Measurements from ENCODE around the gene AUTS2. TPM values are rescaled to one million over a fixed set of nuclear protein-coding genes. Genes with fewer than 3 reads are reported as not detected.

AUTS2 gene
- total RNA-seq, 1 experiment from 2014 or later: 2.5 TPM

GRCh38 chr7:69603351-69603750 lies 5.1 kb downstream of the AUTS2 start:
- H3K27ac ChIP-seq (ENCODE audit: low read length): no peak overlapping the region
- no peak for DNase-seq (ENCODE audit: low read depth, low spot score)
- TF ChIP-seq REST (IDR thresholded peaks at IDR 0.05; ENCODE audit: insufficient read depth in 1 of 2, low read depth in 2 of 2, low read length in 1 of 2): no peak
- no peak for TF ChIP-seq CTCF (IDR thresholded peaks at IDR 0.05)
- no peak for TF ChIP-seq TCF7L2 (IDR thresholded peaks at IDR 0.05; ENCODE audit: low read depth, low read length)
- TF ChIP-seq SIN3A (IDR thresholded peaks at IDR 0.05; ENCODE audit: borderline replicate concordance, insufficient read depth, low read depth, low read length): no peak
- TF ChIP-seq POLR2AphosphoS5 (IDR thresholded peaks at IDR 0.05; ENCODE audit: low read depth, low read length): no peak
- BruUV-seq (replicated peaks): no TSS peak
- POLR2A ChIA-PET: no interaction called here
- in situ Hi-C loops (cut with HindIII; ENCODE audit: low pct_unique_long_range_greater_than_20kb, low sequenced_read_pairs): no loop called here
- H3K9me3 ChIP-seq (ENCODE audit: control insufficient read depth, insufficient read depth, low read depth, low read length): no peaks in the 10 kb centered on the region
- no peak overlapping the region for H3K4me3 ChIP-seq (ENCODE audit: low read depth in 2 of 2, low read length in 2 of 2)
- H3K27me3 ChIP-seq (ENCODE audit: control insufficient read depth, insufficient read depth, low read length): peaks cover 32% of the 10 kb centered on the region
- no peaks in the 10 kb centered on the region for H3K36me3 ChIP-seq (ENCODE audit: control insufficient read depth, insufficient read depth, low read length)
- H3K4me1 ChIP-seq (ENCODE audit: control insufficient read depth, insufficient read depth, low read length): peaks cover 5% of the 10 kb centered on the region; the same call in 1 of the 2 replicates
- intact Hi-C loops (cut with micrococcal nuclease; ENCODE audit: unreplicated experiment): no loop called here
- CTCF ChIA-PET: no interaction called here
- ATAC-seq: no peak

- Histone ChIP-seq H3K9me3 (ENCODE audit: control insufficient read depth, insufficient read depth, low read depth, low read length) (no peaks in the 10 kb centered on the region), H3K4me1 (ENCODE audit: control insufficient read depth, insufficient read depth, low read length) (peaks cover 5% of the 10 kb centered on the region; the same call in 1 of the 2 replicates), H3K27ac (ENCODE audit: low read length) (no peak overlapping the region), H3K4me3 (ENCODE audit: low read depth in 2 of 2, low read length in 2 of 2) (no peak overlapping the region), H3K36me3 (ENCODE audit: control insufficient read depth, insufficient read depth, low read length) (no peaks in the 10 kb centered on the region), H3K27me3 (ENCODE audit: control insufficient read depth, insufficient read depth, low read length) (peaks cover 32% of the 10 kb centered on the region)
- DNase-seq (ENCODE audit: low read depth, low spot score): no peak
- TF ChIP-seq REST (IDR thresholded peaks at IDR 0.05; ENCODE audit: insufficient read depth in 1 of 2, low read depth in 2 of 2, low read length in 1 of 2) (no peak), POLR2AphosphoS5 (IDR thresholded peaks at IDR 0.05; ENCODE audit: low read depth, low read length) (no peak), TCF7L2 (IDR thresholded peaks at IDR 0.05; ENCODE audit: low read depth, low read length) (no peak), SIN3A (IDR thresholded peaks at IDR 0.05; ENCODE audit: borderline replicate concordance, insufficient read depth, low read depth, low read length) (no peak), CTCF (IDR thresholded peaks at IDR 0.05) (no peak)
- CTCF ChIA-PET: no interaction called here
- no peak for ATAC-seq
- intact Hi-C loops (cut with micrococcal nuclease; ENCODE audit: unreplicated experiment): no loop called here
- in situ Hi-C loops (cut with HindIII; ENCODE audit: low pct_unique_long_range_greater_than_20kb, low sequenced_read_pairs): no loop called here
- no TSS peak for BruUV-seq (replicated peaks)
- POLR2A ChIA-PET: no interaction called here
Observed at GRCh38 chr7:69603937-69604494, 5.7 kb downstream of the AUTS2 start.

Measured in Panc1 (cell line).